ENCODE measurements around the gene CAMTA1.

Gene CAMTA1

DNA sequence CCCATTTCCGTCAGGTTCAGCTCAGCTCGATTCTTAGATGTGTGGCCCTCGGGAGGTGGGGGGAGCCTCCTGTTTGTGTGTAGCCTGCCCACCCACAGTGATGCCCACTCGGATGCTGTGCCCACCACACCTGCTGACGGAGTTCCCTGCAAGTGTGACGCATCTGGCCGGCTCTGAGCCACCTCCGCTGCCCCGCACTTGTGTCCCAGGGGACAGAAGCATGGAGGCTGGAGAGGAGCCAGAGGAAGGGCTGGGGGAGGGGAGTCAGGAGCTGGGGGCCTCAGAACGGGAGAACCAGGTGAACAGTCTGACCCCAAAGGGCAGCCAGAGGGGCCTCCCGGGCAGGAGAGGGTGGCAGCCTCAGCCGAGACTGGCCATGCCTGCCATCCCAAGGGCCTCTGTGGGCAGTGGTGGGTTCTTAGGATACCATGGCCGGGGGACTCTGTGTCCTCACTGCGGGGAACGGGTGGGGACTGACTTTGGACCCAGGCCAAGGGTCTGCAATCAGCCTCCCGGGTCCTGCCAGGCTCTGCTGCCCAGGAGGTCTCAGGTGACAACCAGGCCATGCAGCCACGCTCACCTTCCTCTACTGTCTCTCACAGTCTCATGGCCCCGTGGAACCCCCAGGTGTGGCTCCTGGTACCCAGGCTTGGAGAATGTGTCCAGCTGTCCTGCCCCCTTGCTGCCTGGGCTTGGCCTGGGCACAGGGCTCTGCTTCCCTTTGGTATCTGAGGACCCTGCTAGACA, 718.6 kb downstream of the CAMTA1 start:
- Histone ChIP-seq H3K27ac (ENCODE audit: low read depth, low read length) (no peak overlapping the region), H3K9ac (ENCODE audit: low read depth, low read length) (no peak overlapping the region), H3K27me3 (ENCODE audit: control insufficient read depth, insufficient read depth, low read length) (no peaks in the 10 kb centered on the region), H3K4me1 (ENCODE audit: control insufficient read depth, insufficient read depth, low read length) (peaks cover 9% of the 10 kb centered on the region; the same call in 1 of the 2 replicates), H3K9me3 (ENCODE audit: control insufficient read depth, insufficient read depth, low read length) (no peaks in the 10 kb centered on the region), H3K4me3 (ENCODE audit: low read depth, low read length) (no peak overlapping the region), H3K36me3 (ENCODE audit: control insufficient read depth, insufficient read depth, low read length) (no peaks in the 10 kb centered on the region)

GRCh38 chr1:7504438-7504720, 719.1 kb downstream of the CAMTA1 start:
- H3K4me3 ChIP-seq (ENCODE audit: low read depth, low read length): no peak overlapping the region
- H3K27ac ChIP-seq (ENCODE audit: low read depth, low read length): no peak overlapping the region
- no peaks in the 10 kb centered on the region for H3K36me3 ChIP-seq (ENCODE audit: control insufficient read depth, insufficient read depth, low read length)
- H3K9ac ChIP-seq (ENCODE audit: low read depth, low read length): no peak overlapping the region
- H3K27me3 ChIP-seq (ENCODE audit: control insufficient read depth, insufficient read depth, low read length): no peaks in the 10 kb centered on the region
- peaks cover 9% of the 10 kb centered on the region; the same call in 1 of the 2 replicates for H3K4me1 ChIP-seq (ENCODE audit: control insufficient read depth, insufficient read depth, low read length)
- no peaks in the 10 kb centered on the region for H3K9me3 ChIP-seq (ENCODE audit: control insufficient read depth, insufficient read depth, low read length)

- no peaks in the 10 kb centered on the region for H3K27me3 ChIP-seq (ENCODE audit: control insufficient read depth, insufficient read depth, low read length)
- H3K4me1 ChIP-seq (ENCODE audit: control insufficient read depth, insufficient read depth, low read length): peaks cover 9% of the 10 kb centered on the region; the same call in 1 of the 2 replicates
- no peak overlapping the region for H3K9ac ChIP-seq (ENCODE audit: low read depth, low read length)
- no peaks in the 10 kb centered on the region for H3K9me3 ChIP-seq (ENCODE audit: control insufficient read depth, insufficient read depth, low read length)
- no peaks in the 10 kb centered on the region for H3K36me3 ChIP-seq (ENCODE audit: control insufficient read depth, insufficient read depth, low read length)
- no peak overlapping the region for H3K27ac ChIP-seq (ENCODE audit: low read depth, low read length)
- H3K4me3 ChIP-seq (ENCODE audit: low read depth, low read length): no peak overlapping the region
These were observed 720.0 kb downstream of the CAMTA1 start for GRCh38 chr1:7505094-7505770.

- Histone ChIP-seq H3K27me3 (ENCODE audit: control insufficient read depth, insufficient read depth, low read length) (no peaks in the 10 kb centered on the region), H3K36me3 (ENCODE audit: control insufficient read depth, insufficient read depth, low read length) (no peaks in the 10 kb centered on the region), H3K27ac (ENCODE audit: low read depth, low read length) (no peak overlapping the region), H3K9me3 (ENCODE audit: control insufficient read depth, insufficient read depth, low read length) (no peaks in the 10 kb centered on the region), H3K4me3 (ENCODE audit: low read depth, low read length) (no peak overlapping the region), H3K9ac (ENCODE audit: low read depth, low read length) (no peak overlapping the region), H3K4me1 (ENCODE audit: control insufficient read depth, insufficient read depth, low read length) (peaks cover 8% of the 10 kb centered on the region; the same call in 1 of the 2 replicates)
These were observed 720.7 kb downstream of the CAMTA1 start for GRCh38 chr1:7505771-7506453.

DNA sequence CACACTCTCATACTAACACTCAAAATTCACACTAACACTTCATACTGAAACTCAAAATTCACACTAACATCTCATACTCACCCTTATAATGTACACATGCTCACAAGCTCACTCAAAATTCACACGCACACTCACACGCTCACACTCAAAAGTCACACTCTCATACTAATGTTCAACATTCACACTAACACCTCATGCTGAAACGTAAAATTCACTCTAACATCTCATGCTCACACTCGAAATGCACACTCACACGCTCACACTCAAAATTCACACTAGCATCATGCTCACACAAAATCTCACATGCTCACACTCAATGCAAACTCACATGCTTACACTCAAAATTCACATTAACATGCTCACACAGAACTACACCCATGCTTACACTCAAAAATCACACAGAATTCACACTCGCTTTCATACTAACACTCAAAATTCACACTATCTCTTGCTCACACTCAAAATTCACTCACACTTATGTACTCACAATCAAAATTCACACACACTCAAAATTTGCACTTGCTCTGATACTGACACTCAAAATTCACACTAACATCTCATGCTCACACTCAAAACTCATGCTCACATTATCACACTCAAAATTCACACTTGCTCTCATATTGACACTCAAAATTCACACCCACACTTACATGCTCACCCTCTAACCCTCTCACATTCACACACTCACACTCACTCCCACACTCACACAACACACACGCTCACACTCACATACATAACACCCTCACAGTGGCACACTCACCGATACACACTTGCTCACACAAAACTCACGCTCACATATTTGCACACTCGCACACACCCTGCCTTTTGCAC, 721.4 kb downstream of the CAMTA1 start:
- Histone ChIP-seq H3K4me3 (ENCODE audit: low read depth, low read length) (no peak overlapping the region), H3K27ac (ENCODE audit: low read depth, low read length) (no peak overlapping the region)

DNA sequence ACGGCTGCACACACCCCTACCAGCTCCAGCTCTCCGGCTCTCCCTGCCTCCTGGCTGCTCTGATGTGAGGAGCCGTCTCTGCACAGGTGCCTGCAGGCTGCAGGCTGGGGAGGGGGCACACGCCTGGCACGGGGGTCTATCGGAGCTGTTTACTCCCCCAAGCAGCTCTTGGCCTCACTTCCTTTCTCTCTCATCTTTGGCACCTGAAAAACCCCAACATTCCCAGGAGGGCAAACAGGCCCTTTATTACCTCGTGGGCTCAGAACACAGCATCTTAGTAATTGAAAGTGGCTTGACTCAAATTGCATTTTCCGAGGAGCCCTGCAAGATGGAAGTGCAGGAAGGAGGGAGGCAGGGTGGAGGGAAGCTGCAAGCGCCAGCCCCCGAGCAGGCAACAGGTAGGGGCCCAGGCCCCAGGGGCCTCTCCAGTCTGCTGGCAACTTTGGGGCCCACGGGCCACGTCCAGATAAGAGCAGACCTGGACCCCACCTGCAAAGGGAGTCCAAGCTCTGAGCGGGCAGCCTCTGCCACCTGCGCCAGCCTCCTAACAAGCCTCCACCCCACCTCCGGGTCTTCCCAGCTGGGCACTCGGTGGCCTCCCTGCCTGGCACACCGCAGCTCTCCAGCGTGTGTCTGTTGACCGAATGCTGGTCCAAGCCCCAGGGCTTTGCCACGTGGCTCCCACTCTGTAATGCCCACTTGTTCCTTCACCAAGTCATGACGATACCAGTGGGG, 722.2 kb downstream of the CAMTA1 start:
- Histone ChIP-seq H3K9ac (ENCODE audit: low read depth, low read length) (no peak overlapping the region), H3K9me3 (ENCODE audit: control insufficient read depth, insufficient read depth, low read length) (no peaks in the 10 kb centered on the region), H3K27me3 (ENCODE audit: control insufficient read depth, insufficient read depth, low read length) (no peaks in the 10 kb centered on the region), H3K4me1 (ENCODE audit: control insufficient read depth, insufficient read depth, low read length) (peaks cover under 1% of the 10 kb centered on the region; the same call in 1 of the 2 replicates), H3K4me3 (ENCODE audit: low read depth, low read length) (no peak overlapping the region), H3K36me3 (ENCODE audit: control insufficient read depth, insufficient read depth, low read length) (no peaks in the 10 kb centered on the region), H3K27ac (ENCODE audit: low read depth, low read length) (no peak overlapping the region)

More for the DNA sequence above, 721.4 kb downstream of the CAMTA1 start:
- no peaks in the 10 kb centered on the region for H3K36me3 ChIP-seq (ENCODE audit: control insufficient read depth, insufficient read depth, low read length)
- peaks cover 4% of the 10 kb centered on the region; the same call in 1 of the 2 replicates for H3K4me1 ChIP-seq (ENCODE audit: control insufficient read depth, insufficient read depth, low read length)
- H3K9me3 ChIP-seq (ENCODE audit: control insufficient read depth, insufficient read depth, low read length): no peaks in the 10 kb centered on the region
- no peaks in the 10 kb centered on the region for H3K27me3 ChIP-seq (ENCODE audit: control insufficient read depth, insufficient read depth, low read length)
- no peak overlapping the region for H3K9ac ChIP-seq (ENCODE audit: low read depth, low read length)

DNA sequence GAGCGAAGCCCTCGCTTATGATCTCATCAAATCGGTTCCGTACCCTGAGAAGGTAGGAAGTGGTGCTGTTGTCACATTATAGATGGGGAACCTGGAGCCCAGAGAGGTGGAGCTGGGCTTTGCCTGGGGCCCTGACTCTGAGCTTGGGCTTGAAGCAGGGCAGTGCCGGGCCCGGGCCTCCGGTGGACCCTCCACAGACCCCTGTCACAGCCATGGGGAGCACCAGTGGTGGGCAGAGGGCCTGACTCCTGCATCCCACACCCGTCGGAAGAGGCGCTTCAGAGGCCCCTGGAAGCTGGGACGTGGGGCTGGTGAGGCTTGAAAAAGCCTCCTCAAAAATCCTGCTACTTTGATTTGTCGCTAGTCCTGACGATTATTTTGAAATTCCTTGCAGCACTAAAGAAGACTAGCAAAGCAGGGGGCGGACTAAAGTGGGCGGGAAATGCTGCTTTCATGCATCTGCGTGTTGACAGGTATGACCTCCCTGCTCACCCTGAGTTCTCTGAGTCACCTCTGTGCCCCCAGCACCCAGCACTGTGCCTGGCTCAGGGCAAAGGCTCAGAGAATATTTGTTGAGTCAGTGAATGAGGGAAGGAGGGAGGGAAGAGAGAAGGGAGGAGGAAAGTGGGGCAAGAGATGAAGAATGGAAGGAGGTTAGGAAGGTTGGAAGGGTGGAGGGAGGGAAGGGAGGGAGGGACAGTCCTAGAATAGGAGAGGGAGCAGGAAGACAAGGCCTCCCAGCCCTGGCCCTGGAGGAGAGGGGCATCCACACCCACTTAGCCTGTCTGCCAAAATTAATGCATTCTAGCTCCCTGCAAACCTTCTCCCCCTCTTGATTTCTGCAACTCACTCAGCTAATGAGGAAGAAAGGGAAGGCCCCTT, 723.0 kb downstream of the CAMTA1 start:
- H3K36me3 ChIP-seq (ENCODE audit: control insufficient read depth, insufficient read depth, low read length): no peaks in the 10 kb centered on the region
- H3K9me3 ChIP-seq (ENCODE audit: control insufficient read depth, insufficient read depth, low read length): no peaks in the 10 kb centered on the region
- H3K27ac ChIP-seq (ENCODE audit: low read depth, low read length): no peak overlapping the region
- H3K4me3 ChIP-seq (ENCODE audit: low read depth, low read length): no peak overlapping the region
- H3K9ac ChIP-seq (ENCODE audit: low read depth, low read length): no peak overlapping the region
- no peaks in the 10 kb centered on the region for H3K27me3 ChIP-seq (ENCODE audit: control insufficient read depth, insufficient read depth, low read length)
- no peaks in the 10 kb centered on the region for H3K4me1 ChIP-seq (ENCODE audit: control insufficient read depth, insufficient read depth, low read length)

DNA sequence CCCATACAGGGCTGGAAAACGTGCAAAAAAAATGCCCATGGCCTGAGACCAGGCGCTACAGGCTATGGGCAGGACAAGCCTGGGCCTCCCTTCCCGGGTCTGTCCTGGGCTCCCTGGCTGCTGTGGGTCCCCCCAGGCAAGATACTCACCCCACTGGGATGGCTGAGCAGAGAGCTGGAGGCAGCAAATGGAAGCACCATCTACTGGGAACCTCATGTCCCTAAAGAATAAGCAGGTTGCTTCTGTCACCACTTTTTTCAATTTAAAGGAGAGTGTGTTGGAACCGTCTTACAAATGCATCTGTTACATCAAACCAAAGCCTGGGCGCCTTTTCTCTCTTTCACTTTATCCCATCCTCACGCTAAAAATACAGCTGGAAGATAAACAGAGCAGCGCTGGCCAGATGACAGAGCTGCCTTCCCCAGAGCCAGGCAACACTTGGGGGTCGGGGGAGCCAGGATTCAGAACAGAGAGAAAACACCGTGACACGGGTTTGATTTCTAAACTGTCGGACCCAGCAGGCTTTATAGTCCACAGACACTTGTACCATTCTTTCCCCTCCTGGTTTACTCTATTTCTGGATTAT, 723.8 kb downstream of the CAMTA1 start:
- Histone ChIP-seq H3K9me3 (ENCODE audit: control insufficient read depth, insufficient read depth, low read length) (no peaks in the 10 kb centered on the region), H3K4me3 (ENCODE audit: low read depth, low read length) (no peak overlapping the region), H3K4me1 (ENCODE audit: control insufficient read depth, insufficient read depth, low read length) (no peaks in the 10 kb centered on the region), H3K36me3 (ENCODE audit: control insufficient read depth, insufficient read depth, low read length) (no peaks in the 10 kb centered on the region), H3K9ac (ENCODE audit: low read depth, low read length) (no peak overlapping the region), H3K27ac (ENCODE audit: low read depth, low read length) (no peak overlapping the region), H3K27me3 (ENCODE audit: control insufficient read depth, insufficient read depth, low read length) (no peaks in the 10 kb centered on the region)

DNA sequence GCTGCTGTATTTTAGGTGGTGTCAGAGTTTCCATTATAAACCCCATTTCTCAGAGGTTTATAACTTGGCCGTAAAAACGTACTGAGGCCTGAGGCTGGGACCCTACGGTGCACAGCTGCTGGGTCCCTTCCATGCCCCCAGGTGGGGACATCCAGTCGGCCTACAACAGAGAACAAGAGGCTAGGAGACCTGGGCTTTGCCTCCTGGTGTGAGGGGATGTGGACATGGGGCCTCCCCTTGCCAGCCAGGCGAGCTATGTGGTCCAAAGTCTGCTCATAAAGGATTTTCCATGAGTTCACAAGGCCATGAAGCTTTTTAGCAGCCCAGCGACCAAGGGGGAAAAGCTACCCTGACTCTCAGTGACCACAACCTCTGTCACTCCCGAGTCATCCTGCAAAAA, 724.3 kb downstream of the CAMTA1 start:
- Histone ChIP-seq H3K9ac (ENCODE audit: low read depth, low read length) (no peak overlapping the region), H3K27ac (ENCODE audit: low read depth, low read length) (no peak overlapping the region), H3K9me3 (ENCODE audit: control insufficient read depth, insufficient read depth, low read length) (no peaks in the 10 kb centered on the region), H3K4me3 (ENCODE audit: low read depth, low read length) (no peak overlapping the region), H3K36me3 (ENCODE audit: control insufficient read depth, insufficient read depth, low read length) (no peaks in the 10 kb centered on the region), H3K27me3 (ENCODE audit: control insufficient read depth, insufficient read depth, low read length) (no peaks in the 10 kb centered on the region), H3K4me1 (ENCODE audit: control insufficient read depth, insufficient read depth, low read length) (no peaks in the 10 kb centered on the region)

All from HUES48 (cell line).